Activated CD4-positive, alpha-beta T cell treated with anti-CD3 and anti-CD28 coated beads for 4 hours (primary cell): Measurements from ENCODE around the gene AIFM1.
"Not testable (repeated sequence)": the region's sequence is repeated elsewhere in the genome, so short reads cannot be mapped to it uniquely, and the experiment has no call there.

ENCODE experiments used
- DNase-seq, 2 donors: peaks; one replicate each; pipeline ENCODE4 v3.0.0-alpha.2; 2020

The AIFM1 gene

GRCh38 chrX:130117166-130117565, 48.5 kb downstream of the AIFM1 start:
- DNase-seq, result no peak

GRCh38 chrX:130115119-130115885, 50.3 kb downstream of the AIFM1 start:
- not testable (repeated sequence) for DNase-seq

GRCh38 chrX:130114141-130114588, 51.5 kb downstream of the AIFM1 start:
- DNase-seq, result no peak

GRCh38 chrX:130111220-130112154, 54.2 kb downstream of the AIFM1 start:
- DNase-seq, result no peak

GRCh38 chrX:130110379-130111219, 55.0 kb downstream of the AIFM1 start, which contains the start of gene ELF4:
ELF4 (minus strand) TSS chrX:130110497; CDS start chrX:130081330, 29,167 bp downstream.
- DNase-seq, result peak; percentile 64 to 65

- DNase-seq, result no peak
Measured at GRCh38 chrX:130109429-130110378, 55.9 kb downstream of the AIFM1 start.

- peak in 1 of 2 donors; percentile 25 for DNase-seq
Measured at GRCh38 chrX:130108647-130109428, 56.8 kb downstream of the AIFM1 start.

- DNase-seq, result no peak
Measured at GRCh38 chrX:130106071-130106470, 59.6 kb downstream of the AIFM1 start.

GRCh38 chrX:130105244-130105643, 60.4 kb downstream of the AIFM1 start:
- no peak for DNase-seq

GRCh38 chrX:130103605-130104004, 62.0 kb downstream of the AIFM1 start:
- no peak for DNase-seq

GRCh38 chrX:130100180-130100579, 65.5 kb downstream of the AIFM1 start:
- DNase-seq, result no peak

- no peak for DNase-seq
Measured at GRCh38 chrX:130098210-130098552, 67.5 kb downstream of the AIFM1 start.

- DNase-seq, result peak in 1 of 2 donors; percentile 36
Measured at GRCh38 chrX:130097507-130098209, 68.0 kb downstream of the AIFM1 start.

- no peak for DNase-seq
Measured at GRCh38 chrX:130095249-130096030, 70.2 kb downstream of the AIFM1 start.

- no peak for DNase-seq
Measured at GRCh38 chrX:130094696-130095095, 70.9 kb downstream of the AIFM1 start.

- DNase-seq, result no peak
Measured at GRCh38 chrX:130093271-130093670, 72.4 kb downstream of the AIFM1 start.

- peak; percentile 72 to 74 for DNase-seq
Measured at GRCh38 chrX:130091980-130092522, 73.6 kb downstream of the AIFM1 start.

GRCh38 chrX:130090364-130090763, 75.3 kb downstream of the AIFM1 start:
- DNase-seq, result no peak
